Gastroesophageal sphincter (tissue), 3 donors: ENCODE data around the gene LSAMP.

Source experiments
- CTCF ChIP-seq, 4 experiments: fragments of 200-600 bp in 2 of 4; fragments of 450-650 bp in 2 of 4; sonication (generic) in 1 of 4; IDR thresholded peaks; one replicate each; pipeline ENCODE4 v1.5.1; 2017 to 2019; ENCODE audit warnings: antibody characterized with exemption in 4 of 4, mild to moderate bottlenecking in 2 of 4, moderate library complexity in 2 of 4
- POLR2AphosphoS5 ChIP-seq: sonication (generic); formaldehyde crosslinking; IDR thresholded peaks from one replicate; pipeline ENCODE4 v1.6.1; 2017; ENCODE audit warnings: antibody characterized with exemption

- TF ChIP-seq CTCF (IDR thresholded peaks at IDR 0.05), result no peak
- no peak for TF ChIP-seq POLR2AphosphoS5
Measured at GRCh38 chr3:116270056-116270455, 175.2 kb downstream of the LSAMP start.
